ENCODE data around the gene COP1. TPM values are rescaled to one million over a fixed set of nuclear protein-coding genes. Genes with fewer than 3 reads are reported as not detected.
A peak's percentile ranks its signal among the peaks of the same experiment; 100 is the strongest.

COP1 gene
- total and polyA plus RNA-seq, 10 of the 15 experiments (the other 5 are each of a cell fraction or from before 2014, with no cell fraction given) = 17.7 to 49.9 (median 38.7) TPM

DNA sequence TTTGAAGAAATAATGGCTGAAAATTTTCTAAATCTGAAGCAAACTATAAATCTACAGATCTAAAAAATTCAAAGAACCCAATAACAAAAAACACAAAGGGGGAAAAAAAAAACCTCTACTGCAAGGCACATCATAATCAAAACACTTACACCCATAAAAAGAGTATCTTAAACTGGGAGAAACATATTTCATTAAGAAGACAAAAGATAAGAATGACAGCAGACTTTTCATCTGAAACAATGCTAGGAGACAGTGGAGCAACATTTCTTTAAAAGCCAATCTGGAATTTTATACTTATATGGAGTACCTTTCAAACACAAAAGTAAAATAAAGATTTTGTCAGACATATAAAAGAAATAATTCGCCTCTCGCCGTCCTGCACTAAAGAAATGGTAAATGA lies 49.1 kb downstream of the COP1 start:
- peaks cover 0 to 23% of the 10 kb centered on the region in 2 experiments; a peak in 3 of 4 replicates for H3K36me3 ChIP-seq (ENCODE audit: control insufficient read depth in 2 of 2, insufficient read depth in 2 of 2, low read length in 1 of 2)
- intact Hi-C loops (cut with micrococcal nuclease; ENCODE audit: unreplicated experiment) = no loop called here

DNA sequence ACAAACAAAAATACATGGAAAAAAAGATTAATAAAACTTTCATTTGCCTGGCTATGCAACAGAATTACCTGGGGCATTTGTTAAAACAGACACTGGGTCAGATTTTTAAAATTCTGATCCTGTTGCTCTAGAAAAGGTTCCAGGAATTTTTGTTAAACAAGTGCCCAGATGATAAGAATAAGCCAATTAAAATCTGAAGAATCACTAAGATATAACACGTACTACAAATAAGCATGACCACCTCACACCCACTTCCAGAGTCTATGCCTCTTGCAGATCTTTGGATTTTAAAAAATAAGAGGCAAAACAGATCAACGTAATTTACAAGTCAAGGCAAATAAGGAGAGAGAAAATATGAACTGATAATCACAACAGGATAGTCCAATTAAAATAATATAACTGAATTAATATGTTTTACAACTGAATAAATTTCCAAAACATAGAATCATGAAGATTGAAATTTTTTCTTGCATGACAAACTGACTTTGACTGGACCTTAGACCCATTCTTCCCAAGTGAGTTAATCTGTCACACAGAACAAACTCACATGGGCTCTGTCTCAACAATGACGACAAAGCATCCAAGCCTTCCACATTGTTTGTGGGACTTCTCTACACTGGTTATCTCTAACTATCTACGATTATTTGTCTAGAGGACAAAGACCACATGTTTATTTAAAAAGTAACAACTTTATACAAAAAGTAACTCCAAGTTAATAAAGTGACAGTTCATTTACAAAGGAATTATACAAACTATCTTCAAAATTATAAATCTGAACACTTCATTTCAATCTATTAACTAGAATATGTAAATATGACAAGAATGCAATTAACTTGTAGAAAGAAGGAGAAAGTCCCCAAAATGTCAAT lies 56.9 kb downstream of the COP1 start:
- DNase-seq (ENCODE audit: low read depth, low spot score) (no peak), ATAC-seq (no peak), FAIRE-seq (peak; percentile 80)
- Histone ChIP-seq H2AFZ (ENCODE audit: control insufficient read depth, low read depth, low read length) (no peak overlapping the region), H3K9me3 (replicated peaks; ENCODE audit: control insufficient read depth, insufficient read depth, low read length) (no peaks in the 10 kb centered on the region; the same call in 2 of the 3 replicates), H3K27me3 (replicated peaks in 1 of 2; ENCODE audit: control insufficient read depth in 2 of 2, insufficient read depth in 2 of 2, low read length in 1 of 2) (no peaks in the 10 kb centered on the region), H3K9ac (ENCODE audit: control insufficient read depth, insufficient read depth, low read length) (no peak overlapping the region), H3K4me1 (ENCODE audit: control insufficient read depth, insufficient read depth, low read length) (no peaks in the 10 kb centered on the region), H3K36me3 (ENCODE audit: control insufficient read depth in 2 of 2, insufficient read depth in 2 of 2, low read length in 1 of 2) (peaks cover 0 to 21% of the 10 kb centered on the region in 2 experiments; a peak in 3 of 4 replicates), H3K27ac (ENCODE audit: control insufficient read depth, insufficient read depth) (no peak overlapping the region), H3K79me2 (ENCODE audit: control insufficient read depth, insufficient read depth, low read length) (no peaks in the 10 kb centered on the region), H3K4me2 (ENCODE audit: control insufficient read depth, insufficient read depth) (no peak overlapping the region), H4K20me1 (ENCODE audit: control insufficient read depth, insufficient read depth) (no peaks in the 10 kb centered on the region), H3K4me3 (no peak overlapping the region)
- RAD21 ChIA-PET (ENCODE audit: unreplicated experiment) = no interaction called here
- intact Hi-C loops (cut with micrococcal nuclease; ENCODE audit: unreplicated experiment) = no loop called here
- in situ Hi-C loops (cut with MboI) = no loop called here
- SMC1A ChIA-PET (ENCODE audit: uncharacterized antibody, unreplicated experiment) = no interaction called here
- POLR2A ChIA-PET = no interaction called here
- BruUV-seq (replicated peaks) = no TSS peak
- 92% methylated on average over 4 of the region's 4 CpGs for WGBS (ENCODE audit: insufficient coverage, insufficient replicate concordance, low lambda C conversion rate, missing lambda C conversion rate)
- CTCF ChIA-PET = no interaction called here
- TF ChIP-seq ZNF384 (IDR thresholded peaks at IDR 0.05; ENCODE audit: borderline replicate concordance, low read depth, low read length) (no peak), ETV6 (conservative IDR thresholded peaks at IDR 0.05 in 1 of 2, IDR thresholded peaks at IDR 0.05 in 1 of 2; ENCODE audit: borderline replicate concordance in 1 of 2, low read depth in 1 of 2) (no peak), MEF2B (IDR thresholded peaks at IDR 0.05; ENCODE audit: partially characterized antibody, poor library complexity, severe bottlenecking) (no peak), EZH2 (IDR thresholded peaks at IDR 0.05; ENCODE audit: borderline replicate concordance, control insufficient read depth, low read depth, low read length) (no peak), MYB (IDR thresholded peaks at IDR 0.05; ENCODE audit: borderline replicate concordance, low read depth, low read length) (no peak), PML (IDR thresholded peaks at IDR 0.05; ENCODE audit: low read length) (no peak), MTA3 (IDR thresholded peaks at IDR 0.05; ENCODE audit: borderline replicate concordance, low read length) (no peak)
- TF ChIP-seq, protein P1, sequence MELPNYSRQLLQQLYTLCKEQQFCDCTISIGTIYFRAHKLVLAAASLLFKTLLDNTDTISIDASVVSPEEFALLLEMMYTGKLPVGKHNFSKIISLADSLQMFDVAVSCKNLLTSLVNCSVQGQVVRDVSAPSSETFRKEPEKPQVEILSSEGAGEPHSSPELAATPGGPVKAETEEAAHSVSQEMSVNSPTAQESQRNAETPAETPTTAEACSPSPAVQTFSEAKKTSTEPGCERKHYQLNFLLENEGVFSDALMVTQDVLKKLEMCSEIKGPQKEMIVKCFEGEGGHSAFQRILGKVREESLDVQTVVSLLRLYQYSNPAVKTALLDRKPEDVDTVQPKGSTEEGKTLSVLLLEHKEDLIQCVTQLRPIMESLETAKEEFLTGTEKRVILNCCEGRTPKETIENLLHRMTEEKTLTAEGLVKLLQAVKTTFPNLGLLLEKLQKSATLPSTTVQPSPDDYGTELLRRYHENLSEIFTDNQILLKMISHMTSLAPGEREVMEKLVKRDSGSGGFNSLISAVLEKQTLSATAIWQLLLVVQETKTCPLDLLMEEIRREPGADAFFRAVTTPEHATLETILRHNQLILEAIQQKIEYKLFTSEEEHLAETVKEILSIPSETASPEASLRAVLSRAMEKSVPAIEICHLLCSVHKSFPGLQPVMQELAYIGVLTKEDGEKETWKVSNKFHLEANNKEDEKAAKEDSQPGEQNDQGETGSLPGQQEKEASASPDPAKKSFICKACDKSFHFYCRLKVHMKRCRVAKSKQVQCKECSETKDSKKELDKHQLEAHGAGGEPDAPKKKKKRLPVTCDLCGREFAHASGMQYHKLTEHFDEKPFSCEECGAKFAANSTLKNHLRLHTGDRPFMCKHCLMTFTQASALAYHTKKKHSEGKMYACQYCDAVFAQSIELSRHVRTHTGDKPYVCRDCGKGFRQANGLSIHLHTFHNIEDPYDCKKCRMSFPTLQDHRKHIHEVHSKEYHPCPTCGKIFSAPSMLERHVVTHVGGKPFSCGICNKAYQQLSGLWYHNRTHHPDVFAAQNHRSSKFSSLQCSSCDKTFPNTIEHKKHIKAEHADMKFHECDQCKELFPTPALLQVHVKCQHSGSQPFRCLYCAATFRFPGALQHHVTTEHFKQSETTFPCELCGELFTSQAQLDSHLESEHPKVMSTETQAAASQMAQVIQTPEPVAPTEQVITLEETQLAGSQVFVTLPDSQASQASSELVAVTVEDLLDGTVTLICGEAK (IDR thresholded peaks at IDR 0.05; ENCODE audit: borderline replicate concordance) = no peak
- TF ChIP-seq, protein P2, sequence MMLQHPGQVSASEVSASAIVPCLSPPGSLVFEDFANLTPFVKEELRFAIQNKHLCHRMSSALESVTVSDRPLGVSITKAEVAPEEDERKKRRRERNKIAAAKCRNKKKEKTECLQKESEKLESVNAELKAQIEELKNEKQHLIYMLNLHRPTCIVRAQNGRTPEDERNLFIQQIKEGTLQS (IDR thresholded peaks at IDR 0.05; ENCODE audit: borderline replicate concordance, extremely low read depth, low read depth, low read length) = no peak

More for the DNA sequence above, 49.1 kb downstream of the COP1 start:
- H3K4me2 ChIP-seq (ENCODE audit: control insufficient read depth, insufficient read depth) = no peak overlapping the region
- no peak for TF ChIP-seq ZZZ3 (IDR thresholded peaks at IDR 0.05; ENCODE audit: control insufficient read depth, insufficient read length, low read depth)
- no peak for TF ChIP-seq ZNF207 (IDR thresholded peaks at IDR 0.05; ENCODE audit: borderline replicate concordance)
- TF ChIP-seq CBX5 (IDR thresholded peaks at IDR 0.05; ENCODE audit: low read depth) = peak; percentile 96; the same call in 1 of the 2 replicates
- H3K4me1 ChIP-seq (ENCODE audit: control insufficient read depth, insufficient read depth, low read length) = no peaks in the 10 kb centered on the region
- ChIA-PET POLR2A (no interaction called here), SMC1A (ENCODE audit: uncharacterized antibody, unreplicated experiment) (no interaction called here), RAD21 (ENCODE audit: unreplicated experiment) (no interaction called here), CTCF (interaction anchor here (1.3 kb wide), 1 partner anchor 10 kb away, joined by 3 read pairs; no protein-coding TSS in a partner anchor)
- H3K79me2 ChIP-seq (ENCODE audit: control insufficient read depth, insufficient read depth, low read length) = no peaks in the 10 kb centered on the region; the same call in none of the 2 replicates
- 97% methylated on average over 3 of the region's 3 CpGs for WGBS (ENCODE audit: insufficient coverage, insufficient replicate concordance, low lambda C conversion rate, missing lambda C conversion rate)
- DNase-seq (ENCODE audit: low read depth, low spot score) (no peak), FAIRE-seq (no peak), ATAC-seq (no peak)
- no peaks in the 10 kb centered on the region for H3K27me3 ChIP-seq (replicated peaks in 1 of 2; ENCODE audit: control insufficient read depth in 2 of 2, insufficient read depth in 2 of 2, low read length in 1 of 2)
- H3K9ac ChIP-seq (ENCODE audit: control insufficient read depth, insufficient read depth, low read length) = no peak overlapping the region
- no peak overlapping the region for H2AFZ ChIP-seq (ENCODE audit: control insufficient read depth, low read depth, low read length)
- no peak overlapping the region for H3K4me3 ChIP-seq
- H3K27ac ChIP-seq (ENCODE audit: control insufficient read depth, insufficient read depth) = no peak overlapping the region
- no peaks in the 10 kb centered on the region for H4K20me1 ChIP-seq (ENCODE audit: control insufficient read depth, insufficient read depth)
- in situ Hi-C loops (cut with MboI) = no loop called here
- peaks cover 6% of the 10 kb centered on the region for H3K9me3 ChIP-seq (replicated peaks; ENCODE audit: control insufficient read depth, insufficient read depth, low read length)
- no TSS peak for BruUV-seq (replicated peaks)
